IMR-90 (cell line): ENCODE data around the gene MFNG. TPM values are rescaled to one million over a fixed set of nuclear protein-coding genes. Genes with fewer than 3 reads are reported as not detected.

Experiments used
- ATAC-seq: fragments of 200-7000 bp; cut with Tn5 transposase; 2 replicates; pipeline ENCODE4 v1.9.1; 2020; ENCODE audit warnings: low read depth, mild to moderate bottlenecking, moderate library complexity
- BruUV-seq: library from RNA; stranded (reverse); fragments of 400-500 nt; replicated peaks from 2 replicates; lab custom pipeline; 2021; lab: Mats Ljungman, UMichigan
- CTCF ChIA-PET: fragments of 300-600 bp; formaldehyde crosslinking; extraction: SDS; loops from one replicate; lab custom pipeline; 2021; ENCODE audit warnings: antibody characterized with exemption; lab: Yijun Ruan, JAX
- POLR2A ChIA-PET: fragments of 300-600 bp; sonication (Branson Sonifier 250); formaldehyde crosslinking; loops from one replicate; lab custom pipeline; 2022; ENCODE audit warnings: antibody characterized with exemption; ENCODE audit not compliant: unreplicated experiment; lab: Charles Lee
- DNase-seq: peaks from one replicate; pipeline ENCODE4 v3.0.0; 2013
- H2AFZ ChIP-seq: replicated peaks from 2 replicates; pipeline ENCODE3; 2013; ENCODE audit warnings: low read length, mild to moderate bottlenecking; ENCODE audit not compliant: poor library complexity
- H2AK5ac ChIP-seq: 2 replicates; pipeline ENCODE4 v1.6.1; 2013; ENCODE audit warnings: low read depth, low read length, inconsistent platforms
- H2AK9ac ChIP-seq: replicated peaks from 2 replicates; pipeline ENCODE3; 2013; ENCODE audit warnings: mild to moderate bottlenecking, low read depth, low read length, moderate library complexity; ENCODE audit not compliant: poor library complexity
- H2BK120ac ChIP-seq: 2 replicates; pipeline ENCODE4 v1.6.1; 2013; ENCODE audit warnings: low read depth, low read length, inconsistent platforms
- H2BK15ac ChIP-seq: 3 replicates; pipeline ENCODE4 v1.6.1; 2013; ENCODE audit warnings: low read depth, low read length, inconsistent platforms
- H2BK20ac ChIP-seq: 2 replicates; pipeline ENCODE4 v1.6.1; 2013; ENCODE audit warnings: low read depth, mild to moderate bottlenecking, inconsistent platforms, low read length, moderate library complexity
- H2BK5ac ChIP-seq: 2 replicates; pipeline ENCODE4 v1.6.1; 2013; ENCODE audit warnings: mild to moderate bottlenecking, low read depth, low read length, inconsistent platforms; ENCODE audit not compliant: poor library complexity, severe bottlenecking
- H3K14ac ChIP-seq: replicated peaks from 2 replicates; pipeline ENCODE4 v1.6.1; 2013; ENCODE audit warnings: low read depth, low read length, inconsistent platforms
- H3K18ac ChIP-seq: 2 replicates; pipeline ENCODE4 v1.6.1; 2013; ENCODE audit warnings: low read depth, low read length, control low read depth
- H3K23ac ChIP-seq: 2 replicates; pipeline ENCODE4 v1.6.1; 2013; ENCODE audit warnings: low read depth, low read length, inconsistent platforms
- H3K27ac ChIP-seq: 2 replicates; pipeline ENCODE4 v1.5.1; 2013; ENCODE audit warnings: mild to moderate bottlenecking, control low read depth, low read length; ENCODE audit not compliant: insufficient read depth
- H3K27me3 ChIP-seq: 2 replicates; pipeline ENCODE4 v1.6.1; 2013; ENCODE audit warnings: low read length; ENCODE audit not compliant: control insufficient read depth, insufficient read depth
- H3K36me3 ChIP-seq: 2 replicates; pipeline ENCODE4 v1.6.1; 2013; ENCODE audit warnings: low read length, mixed read lengths; ENCODE audit not compliant: control insufficient read depth, insufficient read depth
- H3K4ac ChIP-seq: 2 replicates; pipeline ENCODE4 v1.6.1; 2013; ENCODE audit warnings: low read depth, low read length, inconsistent platforms
- H3K4me1 ChIP-seq: 2 replicates; pipeline ENCODE4 v1.6.1; 2013; ENCODE audit warnings: low read length, mixed read lengths; ENCODE audit not compliant: control insufficient read depth, insufficient read depth
- H3K4me2 ChIP-seq: 2 replicates; pipeline ENCODE4 v1.6.1; 2013; ENCODE audit warnings: low read depth, mild to moderate bottlenecking, control low read depth, low read length, moderate library complexity
- H3K4me3 ChIP-seq: 2 replicates; pipeline ENCODE4 v1.5.1; 2013; ENCODE audit warnings: low read depth, mild to moderate bottlenecking, control low read depth, low read length, moderate library complexity; ENCODE audit not compliant: insufficient read depth
- H3K56ac ChIP-seq: 2 replicates; pipeline ENCODE4 v1.6.1; 2013; ENCODE audit warnings: low read length, inconsistent platforms; ENCODE audit not compliant: insufficient read depth; ENCODE audit errors: extremely low read depth
- H3K79me1 ChIP-seq, 2 experiments: 2 replicates each; pipeline ENCODE4 v1.6.1; 2013; ENCODE audit warnings: low read length in 2 of 2, inconsistent platforms in 1 of 2, low read depth in 1 of 2
- H3K9ac ChIP-seq: 2 replicates; pipeline ENCODE4 v1.6.1; 2013; ENCODE audit warnings: low read depth, low read length, control low read depth
- H3K9me1 ChIP-seq: 2 replicates; pipeline ENCODE4 v1.6.1; 2013; ENCODE audit warnings: low read length, inconsistent platforms; ENCODE audit not compliant: insufficient read depth
- H3K9me3 ChIP-seq: 2 replicates; pipeline ENCODE4 v1.6.1; 2013; ENCODE audit warnings: low read length; ENCODE audit not compliant: control insufficient read depth, insufficient read depth
- H4K20me1 ChIP-seq: 2 replicates; pipeline ENCODE4 v1.6.1; 2013; ENCODE audit warnings: low read length, inconsistent platforms; ENCODE audit not compliant: insufficient read depth
- H4K5ac ChIP-seq: 2 replicates; pipeline ENCODE4 v1.6.1; 2013; ENCODE audit warnings: mild to moderate bottlenecking, low read depth, low read length, control low read depth
- H4K8ac ChIP-seq, 2 experiments: 2 replicates each; pipeline ENCODE4 v1.6.1; 2013; ENCODE audit warnings: low read depth in 2 of 2, low read length in 2 of 2, control low read depth in 1 of 2, inconsistent platforms in 1 of 2
- H4K91ac ChIP-seq: 2 replicates; pipeline ENCODE4 v1.6.1; 2013; ENCODE audit warnings: low read depth, low read length, inconsistent platforms; ENCODE audit not compliant: insufficient read depth
- BHLHE40 ChIP-seq: fragments of 150-350 bp; IDR thresholded peaks from 2 replicates; pipeline ENCODE4 v1.6.1; 2016; ENCODE audit warnings: mild to moderate bottlenecking, low read depth, low read length
- CEBPB ChIP-seq: IDR thresholded peaks from 2 replicates; pipeline ENCODE4 v1.6.1; 2012; ENCODE audit warnings: low read depth, low read length, improper control_type of control experiment
- CHD1 ChIP-seq: IDR thresholded peaks from 2 replicates; pipeline ENCODE4 v1.6.1; 2012; ENCODE audit warnings: low read depth, low read length, improper control_type of control experiment
- CTCF ChIP-seq: conservative IDR thresholded peaks from 2 replicates; pipeline ENCODE4 v1.5.1; 2012; ENCODE audit warnings: mild to moderate bottlenecking, low read depth, low read length, improper control_type of control experiment
- ELK1 ChIP-seq: fragments of 150-350 bp; IDR thresholded peaks from 2 replicates; pipeline ENCODE4 v1.6.1; 2016; ENCODE audit warnings: low read depth, mild to moderate bottlenecking, low read length, moderate library complexity, borderline replicate concordance
- MAFK ChIP-seq: IDR thresholded peaks from 2 replicates; pipeline ENCODE4 v1.6.1; 2012; ENCODE audit warnings: low read depth, low read length, improper control_type of control experiment
- MAZ ChIP-seq: IDR thresholded peaks from 2 replicates; pipeline ENCODE4 v1.6.1; 2012; ENCODE audit warnings: low read depth, mild to moderate bottlenecking, low read length, improper control_type of control experiment, moderate library complexity, borderline replicate concordance
- MXI1 ChIP-seq: IDR thresholded peaks from 2 replicates; pipeline ENCODE4 v1.6.1; 2012; ENCODE audit warnings: low read depth, mild to moderate bottlenecking, low read length, moderate library complexity, borderline replicate concordance
- NFE2L2 ChIP-seq: fragments of 150-350 bp; IDR thresholded peaks from 2 replicates; pipeline ENCODE4 v1.6.1; 2016; ENCODE audit warnings: low read depth, mild to moderate bottlenecking, low read length
- POLR2A ChIP-seq: IDR thresholded peaks from 2 replicates; pipeline ENCODE4 v1.6.1; 2012; ENCODE audit warnings: mild to moderate bottlenecking, low read depth, low read length
- RAD21 ChIP-seq: IDR thresholded peaks from 2 replicates; pipeline ENCODE4 v1.6.1; 2012; ENCODE audit warnings: low read length, improper control_type of control experiment
- RCOR1 ChIP-seq: IDR thresholded peaks from 2 replicates; pipeline ENCODE4 v1.6.1; 2012; ENCODE audit warnings: mild to moderate bottlenecking, low read length, improper control_type of control experiment; ENCODE audit not compliant: insufficient replicate concordance
- RFX5 ChIP-seq: IDR thresholded peaks from 2 replicates; pipeline ENCODE4 v1.8.0; 2012; ENCODE audit warnings: low read depth, mild to moderate bottlenecking, low read length, moderate library complexity
- SMC3 ChIP-seq: fragments of 150-350 bp; IDR thresholded peaks from 2 replicates; pipeline ENCODE4 v1.6.1; 2016; ENCODE audit warnings: low read depth, mild to moderate bottlenecking, antibody characterized with exemption, low read length, moderate library complexity
- USF2 ChIP-seq: fragments of 150-350 bp; IDR thresholded peaks from 2 replicates; pipeline ENCODE4 v1.6.1; 2017; ENCODE audit warnings: mild to moderate bottlenecking, antibody characterized with exemption, low read length, low read depth
- WGBS, 2 experiments: methylation state at CpG; one replicate each; pipeline versions ENCODE4 v1.1.5 to v1.1.7; 2013; ENCODE audit warnings: missing lambda C conversion rate in 2 of 2; ENCODE audit not compliant: insufficient read length in 1 of 2; ENCODE audit errors: extremely low coverage in 2 of 2; 5-methylcytosine and 5-hydroxymethylcytosine counted together
- dilution Hi-C: fragments of 300-500 bp; cut with HindIII; formaldehyde crosslinking; loops from one replicate; pipeline ENCODE4 v1.14.3; 2018; ENCODE audit warnings: low sequenced_read_pairs; ENCODE audit not compliant: unreplicated experiment
- in situ Hi-C: fragments of 300-500 bp; cut with MboI; formaldehyde crosslinking; loops from 3 replicates; pipeline ENCODE4 v1.14.3; 2019; ENCODE audit warnings: low sequenced_read_pairs, inconsistent platforms, mixed read lengths
- intact Hi-C: fragments of 100-400 bp; cut with micrococcal nuclease; formaldehyde crosslinking; loops from 2 replicates; pipeline ENCODE4 v1.10.0; 2022
- polyA plus RNA-seq, 3 experiments: library from polyadenylated mRNA; depleted of rRNA; stranded (reverse); fragments of >200 nt; gene quantifications; 2 replicates each; pipeline ENCODE4 v1.2.3, GENCODE V29; 2012; ENCODE audit warnings: low replicate concordance in 1 of 3
- total RNA-seq: library from RNA; depleted of rRNA; stranded (reverse); fragments of >200 nt; gene quantifications from 2 replicates; pipeline ENCODE4 v1.2.3, GENCODE V29; 2012

Gene MFNG
- total and polyA plus RNA-seq, 2 of the 4 experiments (the other 2 are of a cell fraction) = 0.15 TPM; not detected in 1

GRCh38 chr22:37485395-37486223 is 575 bp downstream of the MFNG start:
- no peak overlapping the region for H3K4me3 ChIP-seq
- no peak overlapping the region for H4K91ac ChIP-seq
- no peaks in the 10 kb centered on the region for H3K9me1 ChIP-seq
- no peak overlapping the region for H2BK15ac ChIP-seq
- ChIA-PET POLR2A (no interaction called here), CTCF (no interaction called here)
- no peak for ATAC-seq
- H2AK5ac ChIP-seq = no peak overlapping the region
- H3K56ac ChIP-seq = no peak overlapping the region
- no peak overlapping the region for H2AFZ ChIP-seq
- H3K14ac ChIP-seq = no peak overlapping the region
- dilution Hi-C loops (no loop called here), intact Hi-C loops (no loop called here), in situ Hi-C loops (no loop called here)
- no peaks in the 10 kb centered on the region for H4K20me1 ChIP-seq
- peaks cover 6% of the 10 kb centered on the region; the same call in 1 of the 2 replicates for H3K27me3 ChIP-seq
- peak overlapping the region; percentile 48 for H2AK9ac ChIP-seq
- no peak overlapping the region for H3K27ac ChIP-seq
- no peaks in the 10 kb centered on the region for H3K9me3 ChIP-seq
- no peak overlapping the region for H3K4ac ChIP-seq
- no peak overlapping the region for H3K23ac ChIP-seq
- H3K4me2 ChIP-seq = no peak overlapping the region
- H3K4me1 ChIP-seq = peaks cover 11% of the 10 kb centered on the region
- H2BK120ac ChIP-seq = no peak overlapping the region
- no peak overlapping the region for H2BK5ac ChIP-seq
- no peak overlapping the region for H3K18ac ChIP-seq
- H2BK20ac ChIP-seq = no peak overlapping the region
- H4K8ac ChIP-seq = no peak overlapping the region
- no TSS peak for BruUV-seq
- no peak overlapping the region for H4K5ac ChIP-seq
- H3K79me1 ChIP-seq = no peaks in the 10 kb centered on the region
- H3K9ac ChIP-seq = no peak overlapping the region
- 91% methylated on average over 5 of the region's 26 CpGs; no CpG with 5 or more reads in 1 of the 2 experiments for WGBS, 2 experiments
- H3K36me3 ChIP-seq = peaks cover 2% of the 10 kb centered on the region; the same call in 1 of the 2 replicates
- no peak for DNase-seq
- no peak for TF ChIP-seq BHLHE40
- TF ChIP-seq RCOR1 = no peak
- TF ChIP-seq NFE2L2 = no peak
- TF ChIP-seq RAD21 = no peak
- no peak for TF ChIP-seq CHD1
- TF ChIP-seq MXI1 = no peak
- no peak for TF ChIP-seq MAZ
- no peak for TF ChIP-seq CEBPB
- no peak for TF ChIP-seq CTCF
- TF ChIP-seq MAFK = no peak
- TF ChIP-seq POLR2A = no peak
- TF ChIP-seq SMC3 = no peak
- no peak for TF ChIP-seq USF2
- no peak for TF ChIP-seq ELK1
- TF ChIP-seq RFX5 = no peak
